Diencephalon (tissue), 1 donor: ENCODE results near the gene SMG1. TPM values are rescaled to one million over a fixed set of nuclear protein-coding genes. Genes with fewer than 3 reads are reported as not detected.

Experiments used
- total RNA-seq: library from RNA; depleted of rRNA; stranded (reverse); fragments of >200 nt; gene quantifications from one replicate; pipeline ENCODE4 v1.2.3, GENCODE V29; 2014

The SMG1 gene
- 97.6 TPM for total RNA-seq

DNA sequence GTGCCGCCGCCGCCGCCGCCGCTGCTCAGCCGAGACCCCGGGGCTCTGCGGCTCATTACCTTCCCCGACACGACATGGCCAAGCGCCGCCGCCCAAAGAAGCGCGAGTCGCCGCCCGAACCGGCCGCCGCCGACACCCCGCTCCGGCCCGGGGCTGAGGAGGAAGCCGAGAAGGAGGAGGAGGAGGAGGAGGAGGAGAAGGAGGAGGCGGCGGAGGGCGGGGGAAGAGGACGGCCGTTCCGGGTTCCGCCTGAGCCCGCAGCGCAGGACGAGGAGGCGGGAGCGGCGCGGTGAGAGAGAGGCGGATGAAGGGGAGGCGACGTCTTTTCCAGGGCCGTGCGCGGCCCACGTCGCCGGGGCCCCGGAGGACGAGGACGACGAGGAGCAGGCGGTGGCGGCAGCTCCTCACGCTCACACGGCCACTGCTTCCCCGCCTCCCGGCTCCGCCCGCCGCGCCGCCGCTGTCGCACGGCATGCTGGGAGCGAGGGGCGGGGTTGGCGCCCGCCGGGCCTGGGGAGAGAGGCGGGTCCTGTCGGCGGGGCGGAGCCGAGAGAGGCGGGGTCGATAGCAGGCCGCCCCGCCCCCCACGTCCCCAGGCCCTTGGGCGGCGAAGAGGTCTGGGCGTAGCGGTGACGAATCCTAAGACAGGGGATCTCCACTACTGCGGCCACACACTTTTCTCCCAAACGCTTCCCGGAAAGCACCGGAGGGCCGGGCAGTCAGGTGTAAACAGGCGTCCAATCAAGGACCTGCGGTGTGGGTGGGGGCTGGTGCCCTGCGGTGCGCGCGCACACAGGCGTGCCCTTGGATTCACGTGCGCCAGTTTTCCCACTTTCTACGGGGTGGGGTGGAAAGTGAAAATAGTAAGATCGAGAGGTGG, at the start of gene SMG1:
Gene SMG1, minus strand, starts transcription at position 423 of the 880 bp plus-strand sequence. Its CDS starts 367 bp downstream, at position 56.

DNA sequence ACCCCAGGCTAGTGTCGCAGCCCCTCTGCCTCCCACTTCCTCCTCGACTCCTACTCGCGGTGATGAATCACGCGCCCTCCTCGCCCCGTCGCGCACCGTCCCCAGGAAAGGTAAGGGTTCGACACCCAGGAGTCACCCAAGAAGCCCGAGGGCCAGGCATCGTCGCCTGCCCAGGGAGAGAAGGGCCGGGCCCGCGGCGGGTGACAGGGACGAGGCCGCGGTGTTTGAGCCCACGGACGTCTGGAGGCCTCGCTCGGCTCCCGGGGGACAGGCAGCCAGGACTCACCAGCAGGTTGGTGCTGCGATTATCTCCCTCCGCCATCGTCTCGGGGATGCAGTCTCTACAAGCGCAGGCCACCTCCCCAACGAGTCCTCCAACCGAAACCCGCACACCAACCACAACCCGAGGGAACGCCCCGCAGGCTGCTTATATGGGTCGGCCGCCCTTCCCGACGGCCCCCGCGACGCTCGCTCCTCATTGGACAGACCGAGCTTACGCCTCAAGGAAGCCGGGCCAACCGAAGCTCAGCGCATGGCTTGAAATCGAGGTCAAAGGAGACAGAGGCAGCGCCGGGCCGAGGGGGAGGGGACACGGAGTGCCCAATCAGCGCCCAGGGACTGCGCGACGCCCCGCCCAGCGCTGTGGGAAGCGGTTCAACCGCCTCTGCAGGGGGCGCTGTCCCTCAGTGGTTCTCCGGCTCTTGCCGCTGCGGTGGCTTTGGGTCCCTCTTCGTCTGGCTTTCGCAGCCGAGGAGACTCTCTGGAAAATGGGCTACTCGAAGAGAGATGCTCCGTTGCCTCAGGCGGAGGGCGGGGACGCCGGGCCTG, 124.8 kb downstream of the SMG1 start, which contains the start of gene ARL6IP1:
Gene ARL6IP1, minus strand, starts transcription at position 405 of the 828 bp plus-strand sequence. Its CDS starts 83 bp downstream, at position 322.

DNA sequence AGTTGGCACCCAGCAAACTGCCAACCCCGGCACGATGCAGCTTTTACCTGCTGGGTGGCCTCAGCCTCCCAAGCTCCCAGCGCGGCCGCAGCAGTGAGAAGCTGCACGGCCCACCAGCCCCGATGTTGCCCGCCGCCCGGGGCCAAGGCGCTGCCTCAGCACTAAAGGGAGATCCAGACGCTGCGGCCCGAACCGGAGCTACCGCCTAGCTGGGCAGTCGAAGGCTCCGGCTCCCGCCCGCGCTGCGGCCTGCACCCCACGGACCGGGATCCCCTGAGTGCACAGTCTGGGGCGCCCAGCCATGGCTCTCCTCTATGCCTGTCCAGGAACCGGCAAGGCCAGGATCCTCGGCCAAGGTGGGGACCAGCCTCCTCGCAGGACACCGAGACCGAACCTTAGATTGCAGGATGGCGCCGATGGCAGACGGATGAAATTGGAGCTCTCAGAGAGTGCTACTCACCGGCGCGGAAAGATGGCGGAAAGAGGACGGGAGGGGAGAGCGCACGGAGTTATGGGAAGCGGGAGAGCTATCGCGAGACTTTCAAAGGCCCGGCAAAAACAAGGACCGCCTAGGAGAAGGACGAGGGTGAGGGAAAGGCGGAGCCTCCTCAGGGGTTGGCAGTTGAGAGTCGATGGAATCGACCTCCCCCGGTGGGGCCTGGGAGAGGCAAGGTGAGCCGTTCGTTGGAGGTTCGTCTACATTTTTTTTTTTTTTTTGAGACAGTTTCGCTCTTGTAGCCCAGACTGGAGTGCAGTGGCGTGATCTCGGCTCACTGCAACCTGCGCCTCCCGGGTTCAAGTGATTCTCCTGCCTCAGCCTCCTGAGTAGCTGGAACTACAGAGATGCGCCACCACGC, 136.1 kb downstream of the SMG1 start, which contains the start of gene RPS15A:
Gene RPS15A, minus strand, starts transcription at position 485 of the 857 bp plus-strand sequence. CDS start 1,221 bp downstream, outside the sequence.

Other genes starting within 250 kb of the SMG1 start
- gene RPS15A, start 136.1 kb downstream of the SMG1 start, total RNA-seq: 924 TPM
- gene ARL6IP1, start 124.9 kb downstream of the SMG1 start, total RNA-seq: 523 TPM
- 5.1 TPM for gene TMC7, start 57.5 kb upstream of the SMG1 start, total RNA-seq
- 49.1 TPM for gene COQ7, start 141.2 kb upstream of the SMG1 start, total RNA-seq
- gene ITPRIPL2, start 187.6 kb upstream of the SMG1 start, total RNA-seq: 9.5 TPM
- 32.5 TPM for gene SYT17, start 241.8 kb upstream of the SMG1 start, total RNA-seq